ENCODE data around the gene RTL1. TPM values are rescaled to one million over a fixed set of nuclear protein-coding genes. Genes with fewer than 3 reads are reported as not detected.

Gene RTL1
- total and polyA plus RNA-seq, 2 of the 8 experiments (the other 6 are each of a cell fraction or from before 2014, with no cell fraction given) = not detected

DNA sequence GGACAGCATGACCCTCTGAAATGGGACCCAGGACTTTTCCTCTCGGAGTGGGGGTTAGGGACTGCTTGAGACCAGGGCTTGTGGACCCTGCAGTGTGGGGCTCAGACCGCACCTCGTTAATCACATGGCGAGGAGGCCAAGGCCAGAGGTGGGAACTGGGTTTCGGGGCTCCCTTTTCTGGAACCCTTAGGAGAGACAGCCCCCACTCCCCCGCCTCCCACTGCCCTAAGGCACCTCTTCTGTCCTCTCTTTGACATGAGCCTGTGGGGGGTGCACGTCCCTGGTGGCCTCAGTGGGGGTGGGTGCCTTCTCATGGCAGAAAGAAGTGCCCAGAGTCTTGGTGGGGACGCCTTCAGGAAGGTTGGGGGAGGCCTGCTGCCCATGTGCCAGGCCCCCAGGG, 24.3 kb downstream of the RTL1 start:
- Histone ChIP-seq H3K4ac (replicated peaks; ENCODE audit: insufficient read length, low read depth, low read length) (no peak overlapping the region), H3K79me2 (ENCODE audit: control insufficient read depth in 1 of 2, insufficient read depth in 2 of 2, low read length in 2 of 2) (no peaks in the 10 kb centered on the region)

More for the DNA sequence above, 24.3 kb downstream of the RTL1 start:
- Histone ChIP-seq H4K8ac (ENCODE audit: extremely low read depth, insufficient read depth, low read length) (peak overlapping the region; percentile 11; the same call in 1 of the 2 replicates), H3K56ac (replicated peaks; ENCODE audit: insufficient read length, low read depth, low read length) (no peak overlapping the region), H3K9me3 (ENCODE audit: insufficient read depth in 2 of 2, low read depth in 1 of 2, low read length in 1 of 2) (peaks cover 0 to 15% of the 10 kb centered on the region in 2 experiments; a peak in 1 of 4 replicates), H3K27ac (ENCODE audit: low read depth, low read length) (no peak overlapping the region), H3K14ac (ENCODE audit: insufficient read length) (no peak overlapping the region), H4K91ac (replicated peaks; ENCODE audit: insufficient read length, low read length) (no peak overlapping the region), H2BK12ac (ENCODE audit: low read depth, low read length) (no peak overlapping the region), H2AK5ac (ENCODE audit: low read depth, low read length) (no peak overlapping the region), H2BK15ac (ENCODE audit: low read length) (no peak overlapping the region), H3K4me1 (replicated peaks in 1 of 4; ENCODE audit: control insufficient read depth in 3 of 4, insufficient read depth in 4 of 4, low read length in 3 of 4) (peaks cover 0 to 5% (median 0%) of the 10 kb centered on the region in 4 experiments; a peak in 1 of 7 replicates), H3K9ac (replicated peaks in 1 of 4; ENCODE audit: extremely low read depth in 1 of 4, low read depth in 3 of 4, low read length in 3 of 4) (no peak overlapping the region), H3K36me3 (ENCODE audit: control insufficient read depth in 2 of 4, insufficient read depth in 4 of 4, low read length in 3 of 4) (no peaks in the 10 kb centered on the region; a peak in 1 of 8 replicates), H3K23ac (ENCODE audit: insufficient read length) (no peak overlapping the region), H3K18ac (ENCODE audit: extremely low read depth, low read length) (no peak overlapping the region), H3K4me3 (ENCODE audit: extremely low read depth in 1 of 4, insufficient read depth in 2 of 4, low read depth in 3 of 4, low read length in 4 of 4) (no peak overlapping the region), H3K23me2 (ENCODE audit: low read depth, low read length) (no peaks in the 10 kb centered on the region), H3K4me2 (ENCODE audit: insufficient read depth in 1 of 2, low read depth in 2 of 2, low read length in 2 of 2) (no peak overlapping the region), H4K20me1 (replicated peaks in 1 of 2; ENCODE audit: control insufficient read depth in 1 of 2, insufficient read depth in 2 of 2, low read length in 2 of 2) (no peaks in the 10 kb centered on the region), H2AFZ (ENCODE audit: low read length) (no peak overlapping the region), H2BK5ac (ENCODE audit: low read depth, low read length) (no peak overlapping the region), H2BK20ac (ENCODE audit: low read length) (no peak overlapping the region), H2BK120ac (replicated peaks; ENCODE audit: low read depth, low read length) (no peak overlapping the region), H3K79me1 (ENCODE audit: low read depth, low read length) (no peaks in the 10 kb centered on the region), H4K5ac (ENCODE audit: insufficient read length, low read depth, low read length) (no peak overlapping the region), H3K27me3 (replicated peaks in 1 of 4; ENCODE audit: control insufficient read depth in 3 of 4, extremely low read depth in 1 of 4, insufficient read depth in 3 of 4, low read length in 3 of 4) (no peaks in the 10 kb centered on the region; a peak in 1 of 7 replicates)
- ChIA-PET POLR2A (ENCODE audit: partially characterized antibody) (no interaction called here), CTCF (ENCODE audit: partially characterized antibody) (interaction anchor here (1.0 to 2.0 kb wide), 3 partner anchors 22 to 234 kb away, joined by 3 to 6 read pairs (median 4); no protein-coding TSS in a partner anchor)
- TF ChIP-seq CHD1 (IDR thresholded peaks at IDR 0.05; ENCODE audit: low read depth, low read length) (no peak), ZNF274 (IDR thresholded peaks at IDR 0.05; ENCODE audit: borderline replicate concordance, extremely low read depth, low read length) (no peak), CREB1 (IDR thresholded peaks at IDR 0.05) (no peak)
- FAIRE-seq (no peak), DNase-seq (ENCODE audit: low read depth in 1 of 2, low spot score in 2 of 2) (no peak)
- 82% methylated on average over 6 of the region's 8 CpGs; no CpG with 5 or more reads in 1 of the 2 experiments for WGBS, 2 experiments (ENCODE audit: extremely low coverage in 1 of 2, insufficient coverage in 1 of 2, insufficient read length in 1 of 2, insufficient replicate concordance in 2 of 2, low coverage in 1 of 2, low lambda C conversion rate in 2 of 2, missing lambda C conversion rate in 1 of 2)

Measured in H1 (cell line).